HG02588 (cell line): ENCODE measurements around the gene KIF26B.
"Not testable (repeated sequence)": the region's sequence is repeated elsewhere in the genome, so short reads cannot be mapped to it uniquely, and the experiment has no call there.

ENCODE experiments used
- ATAC-seq: cut with Tn5 transposase; IDR thresholded peaks from one replicate; pipeline ENCODE4 v1.9.1; 2021; ENCODE audit warnings: mild to moderate bottlenecking, moderate library complexity; ENCODE audit not compliant: unreplicated experiment

KIF26B gene

GRCh38 chr1:245378311-245378722 is 223.5 kb downstream of the KIF26B start:
- no peak for ATAC-seq

- ATAC-seq, result no peak
These were observed 224.0 kb downstream of the KIF26B start for GRCh38 chr1:245378745-245379144.

- no peak for ATAC-seq
These were observed 226.2 kb downstream of the KIF26B start for GRCh38 chr1:245380790-245381535.

GRCh38 chr1:245382981-245383380 is 228.2 kb downstream of the KIF26B start:
- ATAC-seq, result no peak

GRCh38 chr1:245383396-245384330 is 228.9 kb downstream of the KIF26B start:
- ATAC-seq, result no peak

- ATAC-seq, result no peak
These were observed 231.6 kb downstream of the KIF26B start for GRCh38 chr1:245386297-245386971.

- ATAC-seq, result no peak
These were observed 233.9 kb downstream of the KIF26B start for GRCh38 chr1:245388687-245389086.

GRCh38 chr1:245389873-245390272 is 235.1 kb downstream of the KIF26B start:
- no peak for ATAC-seq

GRCh38 chr1:245390975-245391374 is 236.2 kb downstream of the KIF26B start:
- no peak for ATAC-seq

GRCh38 chr1:245393694-245394093 is 238.9 kb downstream of the KIF26B start:
- no peak for ATAC-seq

- no peak for ATAC-seq
These were observed 240.9 kb downstream of the KIF26B start for GRCh38 chr1:245395680-245396079.

- no peak for ATAC-seq
These were observed 241.8 kb downstream of the KIF26B start for GRCh38 chr1:245396615-245397014.

GRCh38 chr1:245397771-245398170 is 243.0 kb downstream of the KIF26B start:
- no peak for ATAC-seq

GRCh38 chr1:245398180-245398579 is 243.4 kb downstream of the KIF26B start:
- no peak for ATAC-seq

GRCh38 chr1:245401881-245402587 is 247.2 kb downstream of the KIF26B start:
- no peak for ATAC-seq

GRCh38 chr1:245402998-245403397 is 248.2 kb downstream of the KIF26B start:
- ATAC-seq, result not testable (repeated sequence)

- no peak for ATAC-seq
These were observed 249.7 kb downstream of the KIF26B start for GRCh38 chr1:245404527-245404926.

GRCh38 chr1:245404952-245405351 is 250.2 kb downstream of the KIF26B start:
- no peak for ATAC-seq

GRCh38 chr1:245406426-245406825 is 251.6 kb downstream of the KIF26B start:
- no peak for ATAC-seq

GRCh38 chr1:245407983-245408382 is 253.2 kb downstream of the KIF26B start:
- no peak for ATAC-seq
